ENCODE data around the gene CBY3. TPM values are rescaled to one million over a fixed set of nuclear protein-coding genes. Genes with fewer than 3 reads are reported as not detected.

Gene CBY3
- total and polyA plus RNA-seq, 2 of the 13 experiments (the other 11 are each of a cell fraction or from before 2014, with no cell fraction given), result not detected

DNA sequence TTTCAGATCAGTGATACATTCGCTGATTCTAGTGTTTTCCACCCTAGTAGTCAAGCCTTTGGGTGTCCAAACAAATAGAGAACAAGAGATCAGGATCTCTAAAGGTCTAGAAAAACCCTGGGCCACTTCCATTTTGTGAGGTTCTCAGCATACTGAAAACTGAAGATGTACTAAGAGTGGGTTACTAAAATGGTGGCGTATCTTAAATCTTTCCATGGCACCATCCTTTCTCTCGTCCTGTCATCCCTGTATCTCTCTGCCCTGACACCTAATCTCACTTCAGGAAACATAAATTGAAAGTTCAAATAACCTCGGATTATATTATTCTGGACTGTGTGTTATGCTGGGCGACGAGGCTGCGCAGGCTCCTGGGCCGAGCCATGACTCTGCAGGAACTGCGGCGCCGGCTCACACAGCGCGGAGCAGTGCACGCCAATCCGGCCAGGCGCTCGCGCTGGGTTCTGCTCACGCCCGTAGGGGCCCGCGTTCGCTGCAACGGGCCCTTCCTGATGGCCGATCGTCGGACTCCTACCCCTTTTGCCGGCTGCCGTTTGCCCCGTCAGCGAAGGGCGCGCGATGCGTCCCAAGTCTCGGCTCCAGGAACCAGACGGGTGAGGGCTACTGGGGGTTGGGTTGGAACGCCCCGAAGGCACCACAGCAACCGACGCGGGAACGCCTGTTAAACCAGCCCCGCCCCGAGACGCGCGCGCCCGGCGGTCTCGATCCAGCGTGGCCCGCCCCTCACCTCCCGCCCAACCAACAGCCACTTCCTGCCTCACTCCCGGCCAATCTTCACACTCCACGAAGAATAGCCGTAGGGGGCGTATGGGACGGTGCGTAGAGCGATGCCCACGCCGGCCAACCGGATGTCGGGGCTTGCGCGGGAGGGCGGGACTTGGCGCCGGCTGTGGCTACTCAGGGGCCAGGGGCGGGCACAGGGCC is 17.4 kb upstream of the CBY3 start (continued):
- TF ChIP-seq, protein P1, sequence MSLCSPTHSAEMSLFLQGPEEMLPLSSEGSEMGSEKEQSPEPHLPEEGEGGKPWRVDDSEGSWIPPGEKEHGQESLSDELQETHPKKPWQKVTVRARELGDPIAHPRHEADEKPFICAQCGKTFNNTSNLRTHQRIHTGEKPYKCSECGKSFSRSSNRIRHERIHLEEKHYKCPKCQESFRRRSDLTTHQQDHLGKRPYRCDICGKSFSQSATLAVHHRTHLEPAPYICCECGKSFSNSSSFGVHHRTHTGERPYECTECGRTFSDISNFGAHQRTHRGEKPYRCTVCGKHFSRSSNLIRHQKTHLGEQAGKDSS (CRISPR knock-in tag; IDR thresholded peaks at IDR 0.05; ENCODE audit: borderline replicate concordance, low read depth), result 0 out of 2 replicates have a peak, but pooled peaks have one; percentile 12
- TF ChIP-seq ATAD3A (CRISPR knock-in tag; IDR thresholded peaks at IDR 0.05) (no peak), ZNF740 (CRISPR knock-in tag; IDR thresholded peaks at IDR 0.05) (no peak), ZNF318 (CRISPR knock-in tag; IDR thresholded peaks at IDR 0.05) (no peak), MAFF (IDR thresholded peaks at IDR 0.05; ENCODE audit: low read depth, low read length) (no peak; the same call in 1 of the 2 replicates), CREB3 (CRISPR knock-in tag; IDR thresholded peaks at IDR 0.05) (no peak), ZMAT5 (CRISPR knock-in tag; IDR thresholded peaks at IDR 0.05; ENCODE audit: borderline replicate concordance, low read depth) (no peak), CEBPG (CRISPR knock-in tag; IDR thresholded peaks at IDR 0.05) (no peak)
- TF ChIP-seq, protein P2, sequence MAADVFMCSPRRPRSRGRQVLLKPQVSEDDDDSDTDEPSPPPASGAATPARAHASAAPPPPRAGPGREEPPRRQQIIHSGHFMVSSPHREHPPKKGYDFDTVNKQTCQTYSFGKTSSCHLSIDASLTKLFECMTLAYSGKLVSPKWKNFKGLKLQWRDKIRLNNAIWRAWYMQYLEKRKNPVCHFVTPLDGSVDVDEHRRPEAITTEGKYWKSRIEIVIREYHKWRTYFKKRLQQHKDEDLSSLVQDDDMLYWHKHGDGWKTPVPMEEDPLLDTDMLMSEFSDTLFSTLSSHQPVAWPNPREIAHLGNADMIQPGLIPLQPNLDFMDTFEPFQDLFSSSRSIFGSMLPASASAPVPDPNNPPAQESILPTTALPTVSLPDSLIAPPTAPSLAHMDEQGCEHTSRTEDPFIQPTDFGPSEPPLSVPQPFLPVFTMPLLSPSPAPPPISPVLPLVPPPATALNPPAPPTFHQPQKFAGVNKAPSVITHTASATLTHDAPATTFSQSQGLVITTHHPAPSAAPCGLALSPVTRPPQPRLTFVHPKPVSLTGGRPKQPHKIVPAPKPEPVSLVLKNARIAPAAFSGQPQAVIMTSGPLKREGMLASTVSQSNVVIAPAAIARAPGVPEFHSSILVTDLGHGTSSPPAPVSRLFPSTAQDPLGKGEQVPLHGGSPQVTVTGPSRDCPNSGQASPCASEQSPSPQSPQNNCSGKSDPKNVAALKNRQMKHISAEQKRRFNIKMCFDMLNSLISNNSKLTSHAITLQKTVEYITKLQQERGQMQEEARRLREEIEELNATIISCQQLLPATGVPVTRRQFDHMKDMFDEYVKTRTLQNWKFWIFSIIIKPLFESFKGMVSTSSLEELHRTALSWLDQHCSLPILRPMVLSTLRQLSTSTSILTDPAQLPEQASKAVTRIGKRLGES (CRISPR knock-in tag; IDR thresholded peaks at IDR 0.05; ENCODE audit: borderline replicate concordance), result no peak
- TF ChIP-seq, protein P3, sequence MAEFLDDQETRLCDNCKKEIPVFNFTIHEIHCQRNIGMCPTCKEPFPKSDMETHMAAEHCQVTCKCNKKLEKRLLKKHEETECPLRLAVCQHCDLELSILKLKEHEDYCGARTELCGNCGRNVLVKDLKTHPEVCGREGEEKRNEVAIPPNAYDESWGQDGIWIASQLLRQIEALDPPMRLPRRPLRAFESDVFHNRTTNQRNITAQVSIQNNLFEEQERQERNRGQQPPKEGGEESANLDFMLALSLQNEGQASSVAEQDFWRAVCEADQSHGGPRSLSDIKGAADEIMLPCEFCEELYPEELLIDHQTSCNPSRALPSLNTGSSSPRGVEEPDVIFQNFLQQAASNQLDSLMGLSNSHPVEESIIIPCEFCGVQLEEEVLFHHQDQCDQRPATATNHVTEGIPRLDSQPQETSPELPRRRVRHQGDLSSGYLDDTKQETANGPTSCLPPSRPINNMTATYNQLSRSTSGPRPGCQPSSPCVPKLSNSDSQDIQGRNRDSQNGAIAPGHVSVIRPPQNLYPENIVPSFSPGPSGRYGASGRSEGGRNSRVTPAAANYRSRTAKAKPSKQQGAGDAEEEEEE (CRISPR knock-in tag; IDR thresholded peaks at IDR 0.05; ENCODE audit: borderline replicate concordance), result no peak

All from HepG2 (cell line).